ENCODE results near the gene TGFBI.

TGFBI gene

DNA sequence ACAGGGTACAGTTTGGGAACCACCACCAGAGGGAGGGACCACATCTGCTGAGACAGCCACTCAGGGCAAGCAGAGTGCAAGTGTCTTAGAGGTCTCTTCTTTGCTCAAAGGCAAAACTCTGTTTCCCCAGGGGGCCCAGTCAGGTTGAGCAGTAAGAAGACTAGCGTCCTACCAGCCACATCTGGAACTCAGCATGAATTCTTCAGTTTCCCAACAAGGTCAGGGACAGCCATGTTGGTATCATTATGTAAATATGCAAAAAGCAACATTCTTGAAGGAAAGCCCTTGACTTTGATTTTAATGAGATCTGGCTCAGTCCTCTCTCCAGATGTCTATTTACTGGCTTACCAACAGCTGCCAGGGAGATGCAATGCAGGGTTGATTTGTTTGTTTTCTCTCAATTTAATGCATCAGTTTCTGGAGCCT lies 46.7 kb downstream of the TGFBI start:
- no peaks in the 10 kb centered on the region for H3K36me3 ChIP-seq (ENCODE audit: control insufficient read depth in 1 of 2, insufficient read depth in 2 of 2, low read length in 2 of 2)

GRCh38 chr5:136076067-136076466 lies 47.3 kb downstream of the TGFBI start:
- Histone ChIP-seq H3K4me1 (ENCODE audit: control insufficient read depth in 1 of 2, insufficient read depth in 2 of 2, low read length in 2 of 2) (peaks cover 3 to 4% of the 10 kb centered on the region in 2 donors), H3K27ac (ENCODE audit: low read depth, low read length) (no peak overlapping the region)

More for the DNA sequence above, 46.7 kb downstream of the TGFBI start:
- no peaks in the 10 kb centered on the region for H3K4me1 ChIP-seq (ENCODE audit: control insufficient read depth in 1 of 2, insufficient read depth in 2 of 2, low read length in 2 of 2)
- no peak overlapping the region for H3K4me3 ChIP-seq (ENCODE audit: low read depth in 1 of 2, low read length in 2 of 2)
- no peaks in the 10 kb centered on the region for H3K27me3 ChIP-seq (ENCODE audit: control insufficient read depth in 1 of 2, insufficient read depth in 2 of 2, low read length in 2 of 2)
- no peak overlapping the region for H3K9ac ChIP-seq (ENCODE audit: low read depth in 1 of 2, low read length in 2 of 2)
- H3K27ac ChIP-seq (ENCODE audit: low read depth, low read length), result no peak overlapping the region
- no peaks in the 10 kb centered on the region for H3K9me3 ChIP-seq (ENCODE audit: control insufficient read depth in 1 of 2, low read length in 2 of 2)

GRCh38 chr5:136076881-136077445 lies 48.2 kb downstream of the TGFBI start:
- H3K9ac ChIP-seq (ENCODE audit: low read depth in 1 of 2, low read length in 2 of 2), result no peak overlapping the region
- H3K27me3 ChIP-seq (ENCODE audit: control insufficient read depth in 1 of 2, insufficient read depth in 2 of 2, low read length in 2 of 2), result no peaks in the 10 kb centered on the region
- peaks cover 6 to 7% of the 10 kb centered on the region in 2 donors for H3K4me1 ChIP-seq (ENCODE audit: control insufficient read depth in 1 of 2, insufficient read depth in 2 of 2, low read length in 2 of 2)
- H3K9me3 ChIP-seq (ENCODE audit: control insufficient read depth in 1 of 2, low read length in 2 of 2), result no peaks in the 10 kb centered on the region
- H3K36me3 ChIP-seq (ENCODE audit: control insufficient read depth in 1 of 2, insufficient read depth in 2 of 2, low read length in 2 of 2), result no peaks in the 10 kb centered on the region
- H3K27ac ChIP-seq (ENCODE audit: low read depth, low read length), result no peak overlapping the region
- no peak overlapping the region for H3K4me3 ChIP-seq (ENCODE audit: low read depth in 1 of 2, low read length in 2 of 2)

More at GRCh38 chr5:136076067-136076466, 47.3 kb downstream of the TGFBI start:
- Histone ChIP-seq H3K36me3 (ENCODE audit: control insufficient read depth in 1 of 2, insufficient read depth in 2 of 2, low read length in 2 of 2) (no peaks in the 10 kb centered on the region), H3K9ac (ENCODE audit: low read depth in 1 of 2, low read length in 2 of 2) (no peak overlapping the region), H3K9me3 (ENCODE audit: control insufficient read depth in 1 of 2, low read length in 2 of 2) (no peaks in the 10 kb centered on the region), H3K27me3 (ENCODE audit: control insufficient read depth in 1 of 2, insufficient read depth in 2 of 2, low read length in 2 of 2) (no peaks in the 10 kb centered on the region), H3K4me3 (ENCODE audit: low read depth in 1 of 2, low read length in 2 of 2) (no peak overlapping the region)

- no peak overlapping the region for H3K27ac ChIP-seq (ENCODE audit: low read depth, low read length)
- no peaks in the 10 kb centered on the region for H3K36me3 ChIP-seq (ENCODE audit: control insufficient read depth in 1 of 2, insufficient read depth in 2 of 2, low read length in 2 of 2)
- H3K4me1 ChIP-seq (ENCODE audit: control insufficient read depth in 1 of 2, insufficient read depth in 2 of 2, low read length in 2 of 2), result peaks cover 6 to 14% of the 10 kb centered on the region in 2 donors
- H3K4me3 ChIP-seq (ENCODE audit: low read depth in 1 of 2, low read length in 2 of 2), result peak overlapping the region; percentile 62 to 69
- H3K9me3 ChIP-seq (ENCODE audit: control insufficient read depth in 1 of 2, low read length in 2 of 2), result no peaks in the 10 kb centered on the region
- H3K27me3 ChIP-seq (ENCODE audit: control insufficient read depth in 1 of 2, insufficient read depth in 2 of 2, low read length in 2 of 2), result no peaks in the 10 kb centered on the region
- H3K9ac ChIP-seq (ENCODE audit: low read depth in 1 of 2, low read length in 2 of 2), result peak overlapping the region in 1 of 2 donors; percentile 48
Measured at GRCh38 chr5:136079195-136079985, 50.6 kb downstream of the TGFBI start.

- Histone ChIP-seq H3K36me3 (ENCODE audit: control insufficient read depth in 1 of 2, insufficient read depth in 2 of 2, low read length in 2 of 2) (no peaks in the 10 kb centered on the region), H3K4me1 (ENCODE audit: control insufficient read depth in 1 of 2, insufficient read depth in 2 of 2, low read length in 2 of 2) (peaks cover 6 to 14% of the 10 kb centered on the region in 2 donors)
Measured at GRCh38 chr5:136080113-136080482, 51.3 kb downstream of the TGFBI start.

GRCh38 chr5:136080483-136081216 lies 51.9 kb downstream of the TGFBI start:
- peak overlapping the region; percentile 62 to 69 for H3K4me3 ChIP-seq (ENCODE audit: low read depth in 1 of 2, low read length in 2 of 2)
- H3K9ac ChIP-seq (ENCODE audit: low read depth in 1 of 2, low read length in 2 of 2), result peak overlapping the region; percentile 48 to 51

More at GRCh38 chr5:136080113-136080482, 51.3 kb downstream of the TGFBI start:
- peak overlapping the region; percentile 62 to 69 for H3K4me3 ChIP-seq (ENCODE audit: low read depth in 1 of 2, low read length in 2 of 2)
- H3K27me3 ChIP-seq (ENCODE audit: control insufficient read depth in 1 of 2, insufficient read depth in 2 of 2, low read length in 2 of 2), result no peaks in the 10 kb centered on the region
- no peak overlapping the region for H3K27ac ChIP-seq (ENCODE audit: low read depth, low read length)
- no peaks in the 10 kb centered on the region for H3K9me3 ChIP-seq (ENCODE audit: control insufficient read depth in 1 of 2, low read length in 2 of 2)
- peak overlapping the region; percentile 48 to 51 for H3K9ac ChIP-seq (ENCODE audit: low read depth in 1 of 2, low read length in 2 of 2)

DNA sequence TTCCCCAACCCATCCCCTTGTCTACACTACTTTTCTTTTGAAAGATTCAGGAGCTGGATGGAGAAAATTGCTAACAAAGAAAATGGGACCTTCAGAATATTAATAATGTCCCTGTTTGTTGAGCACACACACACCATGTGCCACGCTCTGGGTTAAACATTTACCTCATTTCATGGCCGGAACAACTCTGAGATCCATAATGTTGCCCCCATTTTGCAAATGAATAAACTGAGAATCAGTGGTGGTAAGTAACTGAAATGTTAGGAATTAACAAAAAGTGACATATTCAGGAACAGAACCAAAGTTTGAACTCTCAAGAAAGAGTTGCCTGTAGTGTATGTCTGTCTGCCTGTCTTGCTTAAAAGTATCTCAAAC lies 52.4 kb downstream of the TGFBI start:
- no peak overlapping the region for H3K27ac ChIP-seq (ENCODE audit: low read depth, low read length)
- peak overlapping the region in 1 of 2 donors; percentile 69 for H3K4me3 ChIP-seq (ENCODE audit: low read depth in 1 of 2, low read length in 2 of 2)
- peak overlapping the region in 1 of 2 donors; percentile 51 for H3K9ac ChIP-seq (ENCODE audit: low read depth in 1 of 2, low read length in 2 of 2)
- H3K4me1 ChIP-seq (ENCODE audit: control insufficient read depth in 1 of 2, insufficient read depth in 2 of 2, low read length in 2 of 2), result peaks cover 6 to 14% of the 10 kb centered on the region in 2 donors
- no peaks in the 10 kb centered on the region for H3K27me3 ChIP-seq (ENCODE audit: control insufficient read depth in 1 of 2, insufficient read depth in 2 of 2, low read length in 2 of 2)
- H3K9me3 ChIP-seq (ENCODE audit: control insufficient read depth in 1 of 2, low read length in 2 of 2), result no peaks in the 10 kb centered on the region
- no peaks in the 10 kb centered on the region for H3K36me3 ChIP-seq (ENCODE audit: control insufficient read depth in 1 of 2, insufficient read depth in 2 of 2, low read length in 2 of 2)

More at GRCh38 chr5:136080483-136081216, 51.9 kb downstream of the TGFBI start:
- no peaks in the 10 kb centered on the region for H3K36me3 ChIP-seq (ENCODE audit: control insufficient read depth in 1 of 2, insufficient read depth in 2 of 2, low read length in 2 of 2)
- no peaks in the 10 kb centered on the region for H3K9me3 ChIP-seq (ENCODE audit: control insufficient read depth in 1 of 2, low read length in 2 of 2)
- H3K27me3 ChIP-seq (ENCODE audit: control insufficient read depth in 1 of 2, insufficient read depth in 2 of 2, low read length in 2 of 2), result no peaks in the 10 kb centered on the region
- H3K4me1 ChIP-seq (ENCODE audit: control insufficient read depth in 1 of 2, insufficient read depth in 2 of 2, low read length in 2 of 2), result peaks cover 6 to 14% of the 10 kb centered on the region in 2 donors
- H3K27ac ChIP-seq (ENCODE audit: low read depth, low read length), result peak overlapping the region; percentile 40

DNA sequence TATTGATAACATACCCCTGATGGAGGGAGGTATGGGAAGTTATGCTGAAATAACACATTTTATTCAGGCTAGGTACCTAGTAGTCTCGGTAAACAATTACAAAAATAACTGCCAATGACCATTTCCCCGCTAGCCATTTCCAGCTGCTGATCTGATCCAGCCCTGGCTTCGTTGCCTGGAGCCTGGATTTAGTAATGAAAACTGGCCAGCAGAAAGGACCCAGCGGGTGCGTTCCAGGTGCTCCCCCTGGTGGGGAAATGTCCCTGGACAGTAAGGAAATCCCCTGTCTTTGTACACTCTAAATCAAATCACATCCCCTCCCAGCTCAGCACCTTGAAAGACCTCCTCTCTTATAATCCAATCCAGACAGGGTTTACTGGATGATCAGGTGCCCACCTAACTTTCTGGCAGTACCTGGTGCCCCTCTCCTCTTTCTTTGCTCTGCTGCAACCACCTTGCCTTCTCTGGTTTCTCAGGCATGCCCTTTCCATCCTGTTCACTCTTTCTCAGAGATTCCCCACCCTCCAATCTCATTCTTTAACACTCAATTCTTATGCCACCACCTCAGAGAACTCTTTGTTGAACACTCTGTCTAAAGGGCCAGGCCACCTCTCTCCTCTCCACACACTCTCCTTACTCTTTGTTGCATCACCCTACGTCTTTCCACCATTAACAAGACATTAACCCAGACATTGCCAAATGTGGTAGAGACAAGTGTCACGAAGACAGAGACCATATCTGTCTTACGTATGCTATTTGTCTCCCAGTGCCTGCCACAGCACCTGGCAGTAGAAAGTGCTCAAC lies 53.8 kb downstream of the TGFBI start:
- Histone ChIP-seq H3K36me3 (ENCODE audit: control insufficient read depth in 1 of 2, insufficient read depth in 2 of 2, low read length in 2 of 2) (no peaks in the 10 kb centered on the region), H3K4me3 (ENCODE audit: low read depth in 1 of 2, low read length in 2 of 2) (no peak overlapping the region), H3K9me3 (ENCODE audit: control insufficient read depth in 1 of 2, low read length in 2 of 2) (no peaks in the 10 kb centered on the region), H3K27me3 (ENCODE audit: control insufficient read depth in 1 of 2, insufficient read depth in 2 of 2, low read length in 2 of 2) (no peaks in the 10 kb centered on the region), H3K27ac (ENCODE audit: low read depth, low read length) (no peak overlapping the region), H3K9ac (ENCODE audit: low read depth in 1 of 2, low read length in 2 of 2) (no peak overlapping the region), H3K4me1 (ENCODE audit: control insufficient read depth in 1 of 2, insufficient read depth in 2 of 2, low read length in 2 of 2) (peaks cover 8 to 17% of the 10 kb centered on the region in 2 donors)

- H3K4me1 ChIP-seq (ENCODE audit: control insufficient read depth in 1 of 2, insufficient read depth in 2 of 2, low read length in 2 of 2), result peaks cover 29% of the 10 kb centered on the region in 2 donors
- H3K27me3 ChIP-seq (ENCODE audit: control insufficient read depth in 1 of 2, insufficient read depth in 2 of 2, low read length in 2 of 2), result no peaks in the 10 kb centered on the region
- no peak overlapping the region for H3K27ac ChIP-seq (ENCODE audit: low read depth, low read length)
- H3K9me3 ChIP-seq (ENCODE audit: control insufficient read depth in 1 of 2, low read length in 2 of 2), result no peaks in the 10 kb centered on the region
- no peaks in the 10 kb centered on the region for H3K36me3 ChIP-seq (ENCODE audit: control insufficient read depth in 1 of 2, insufficient read depth in 2 of 2, low read length in 2 of 2)
- no peak overlapping the region for H3K9ac ChIP-seq (ENCODE audit: low read depth in 1 of 2, low read length in 2 of 2)
- H3K4me3 ChIP-seq (ENCODE audit: low read depth in 1 of 2, low read length in 2 of 2), result no peak overlapping the region
Measured at GRCh38 chr5:136084698-136085097, 55.9 kb downstream of the TGFBI start.
